SK-N-SH (cell line): Measurements from ENCODE around the gene ZNF91. TPM values are rescaled to one million over a fixed set of nuclear protein-coding genes. Genes with fewer than 3 reads are reported as not detected.

Experiments used
- CTCF ChIA-PET: fragments of 300-600, 350-600 bp; formaldehyde crosslinking; extraction: SDS; loops from one replicate; lab custom pipeline; 2021; lab: Yijun Ruan, JAX
- POLR2A ChIA-PET: fragments of 350-600 bp; sonication (Branson Sonifier 250); formaldehyde crosslinking; extraction: SDS; loops from one replicate; lab custom pipeline; 2020; ENCODE audit warnings: antibody characterized with exemption, inconsistent platforms; lab: Yijun Ruan, JAX
- DNase-seq: peaks from one replicate; pipeline ENCODE4 v3.0.0; 2012
- H2AFZ ChIP-seq: fragments of 200-600 bp; sonication (generic); 2 replicates; pipeline ENCODE4 v1.8.1; 2016; ENCODE audit warnings: antibody characterized with exemption, mild to moderate bottlenecking, low read depth
- H3F3A ChIP-seq: fragments of 200-600 bp; sonication (generic); replicated peaks from 2 replicates; pipeline ENCODE3; 2016; ENCODE audit warnings: antibody characterized with exemption, mild to moderate bottlenecking; ENCODE audit not compliant: insufficient read depth
- H3K27ac ChIP-seq, 2 experiments: fragments of 200-500 bp in 1 of 2; fragments of 200-600 bp in 1 of 2; sonication (Bioruptor generic) in 1 of 2; sonication (generic), shearing (Covaris generic) in 1 of 2; 2 replicates each; pipeline versions ENCODE4 v1.5.1 to v1.6.1; 2014 to 2016; ENCODE audit warnings: low read depth in 2 of 2, inconsistent platforms in 1 of 2, low read length in 1 of 2, mild to moderate bottlenecking in 1 of 2, mixed read lengths in 1 of 2
- H3K27me3 ChIP-seq: fragments of 200-600 bp; sonication (generic), shearing (Covaris generic); 2 replicates; pipeline ENCODE4 v1.6.1; 2016; ENCODE audit warnings: mixed run types; ENCODE audit not compliant: insufficient read depth
- H3K36me3 ChIP-seq, 2 experiments: fragments of 200-500 bp in 1 of 2; fragments of 200-600 bp in 1 of 2; sonication (Bioruptor generic) in 1 of 2; sonication (generic) in 1 of 2; replicated peaks in 1 of 2; 2 replicates each; pipeline versions ENCODE3 to v1.5.1; 2014 to 2016; ENCODE audit warnings: low read length in 1 of 2, mild to moderate bottlenecking in 1 of 2; ENCODE audit not compliant: insufficient read depth in 2 of 2, control insufficient read depth in 1 of 2
- H3K4me1 ChIP-seq, 2 experiments: fragments of 200-500 bp in 1 of 2; fragments of 200-600 bp in 1 of 2; sonication (Bioruptor generic) in 1 of 2; sonication (generic), shearing (Covaris generic) in 1 of 2; 2 replicates each; pipeline versions ENCODE4 v1.5.1 to v1.6.1; 2014 to 2016; ENCODE audit warnings: low read depth in 1 of 2, low read length in 1 of 2, mixed run types in 1 of 2; ENCODE audit not compliant: insufficient read depth in 2 of 2, control insufficient read depth in 1 of 2
- H3K4me2 ChIP-seq: fragments of 200-600 bp; sonication (generic), shearing (Covaris generic); 2 replicates; pipeline ENCODE4 v1.6.1; 2017; ENCODE audit warnings: mixed run types
- H3K4me3 ChIP-seq, 2 experiments: fragments of 200-500 bp in 1 of 2; fragments of 200-600 bp in 1 of 2; sonication (Bioruptor generic) in 1 of 2; sonication (generic), shearing (Covaris generic) in 1 of 2; 2 replicates each; pipeline versions ENCODE4 v1.5.1 to v1.8.1; 2014 to 2016; ENCODE audit warnings: low read depth in 2 of 2, inconsistent platforms in 1 of 2, low read length in 1 of 2, mild to moderate bottlenecking in 1 of 2, mixed read lengths in 1 of 2, moderate library complexity in 1 of 2
- H3K79me2 ChIP-seq: fragments of 200-600 bp; sonication (generic); 2 replicates; pipeline ENCODE4 v1.8.1; 2017; ENCODE audit warnings: mild to moderate bottlenecking; ENCODE audit not compliant: insufficient read depth
- H3K9ac ChIP-seq: fragments of 200-600 bp; sonication (generic); 2 replicates; pipeline ENCODE4 v1.6.1; 2017; ENCODE audit warnings: mixed run types
- H3K9me2 ChIP-seq: fragments of 200-600 bp; sonication (generic); 2 replicates; pipeline ENCODE4 v1.6.1; 2017; ENCODE audit warnings: mixed run types
- H3K9me3 ChIP-seq: fragments of 200-600 bp; sonication (generic); 2 replicates; pipeline ENCODE4 v1.6.1; 2017; ENCODE audit warnings: mixed run types, mild to moderate bottlenecking, moderate library complexity
- H4K20me1 ChIP-seq: fragments of 200-600 bp; sonication (generic); 2 replicates; pipeline ENCODE4 v1.6.1; 2017; ENCODE audit warnings: mild to moderate bottlenecking, mixed run types; ENCODE audit not compliant: insufficient read depth
- CHD2 ChIP-seq: fragments of 150-350 bp; IDR thresholded peaks from 2 replicates; pipeline ENCODE4 v1.6.1; 2018; ENCODE audit warnings: low read length; ENCODE audit not compliant: partially characterized antibody
- EP300 ChIP-seq, 2 experiments: IDR thresholded peaks; 2 replicates each; pipeline versions ENCODE4 v1.4.0 to v1.6.1; 2012; ENCODE audit warnings: borderline replicate concordance in 1 of 2, low read depth in 1 of 2, low read length in 1 of 2
- EZH2phosphoT487 ChIP-seq: fragments of 200-600 bp; sonication (generic); IDR thresholded peaks from 2 replicates; pipeline ENCODE4 v1.6.1; 2017; ENCODE audit warnings: low read depth, mixed run types, mild to moderate bottlenecking, antibody characterized with exemption, moderate library complexity, borderline replicate concordance
- GATA2 ChIP-seq: sonication (generic); formaldehyde crosslinking; IDR thresholded peaks from 2 replicates; pipeline ENCODE4 v1.5.0; 2020; ENCODE audit warnings: mild to moderate bottlenecking, missing genetic modification reagents
- JUND ChIP-seq: IDR thresholded peaks from 2 replicates; pipeline ENCODE4 v1.4.0; 2012
- MXI1 ChIP-seq: IDR thresholded peaks from 2 replicates; pipeline ENCODE4 v1.6.1; 2012; ENCODE audit warnings: mild to moderate bottlenecking, low read depth, low read length, improper control_type of control experiment
- NFIC ChIP-seq: IDR thresholded peaks from 2 replicates; pipeline ENCODE4 v1.4.0; 2012; ENCODE audit warnings: borderline replicate concordance
- NRF1 ChIP-seq: IDR thresholded peaks from 2 replicates; pipeline ENCODE4 v1.6.1; 2012; ENCODE audit warnings: low read depth, mild to moderate bottlenecking, low read length
- RAD21 ChIP-seq: IDR thresholded peaks from 2 replicates; pipeline ENCODE4 v1.6.1; 2012; ENCODE audit warnings: mild to moderate bottlenecking, low read length
- RCOR1 ChIP-seq: fragments of 150-350 bp; IDR thresholded peaks from 2 replicates; pipeline ENCODE4 v1.6.1; 2017; ENCODE audit warnings: antibody characterized with exemption, low read length
- SIN3A ChIP-seq: IDR thresholded peaks from 2 replicates; pipeline ENCODE4 v1.6.1; 2012; ENCODE audit warnings: low read depth, mild to moderate bottlenecking, low read length, moderate library complexity, borderline replicate concordance
- SMC3 ChIP-seq: IDR thresholded peaks from 2 replicates; pipeline ENCODE4 v1.6.1; 2012; ENCODE audit warnings: low read depth, low read length, improper control_type of control experiment
- TAF1 ChIP-seq: IDR thresholded peaks from 2 replicates; pipeline ENCODE4 v1.6.1; 2012; ENCODE audit warnings: low read depth, mild to moderate bottlenecking, low read length, moderate library complexity, borderline replicate concordance
- TCF12 ChIP-seq: IDR thresholded peaks from 2 replicates; pipeline ENCODE4 v1.4.0; 2012
- YY1 ChIP-seq: IDR thresholded peaks from 2 replicates; pipeline ENCODE4 v1.4.0; 2012; ENCODE audit warnings: low read depth, mild to moderate bottlenecking
- WGBS: methylation state at CpG from one replicate; pipeline ENCODE4 v1.1.6; 2017; ENCODE audit warnings: low lambda C conversion rate; 5-methylcytosine and 5-hydroxymethylcytosine counted together
- polyA plus RNA-seq, 3 experiments: library from polyadenylated mRNA; depleted of rRNA; stranded (reverse); fragments of >200 nt; gene quantifications; 2 replicates each; pipeline ENCODE4 v1.2.3, GENCODE V29; 2012
- TF ChIP-seq, protein P1 (sequence below): IDR thresholded peaks from 2 replicates; pipeline ENCODE4 v1.4.0; 2012; ENCODE audit warnings: low read depth, borderline replicate concordance
- TF ChIP-seq, protein P2 (sequence below): fragments of 150-350 bp; IDR thresholded peaks from 2 replicates; pipeline ENCODE4 v1.6.1; 2016; ENCODE audit warnings: mild to moderate bottlenecking, low read depth, low read length
- TF ChIP-seq, protein P3 (sequence below): IDR thresholded peaks from 2 replicates; pipeline ENCODE4 v1.4.0; 2012; ENCODE audit warnings: low read depth

ZNF91 gene
- polyA plus RNA-seq, 1 of the 3 experiments (the other 2 are of a cell fraction), result 11.8 TPM

DNA sequence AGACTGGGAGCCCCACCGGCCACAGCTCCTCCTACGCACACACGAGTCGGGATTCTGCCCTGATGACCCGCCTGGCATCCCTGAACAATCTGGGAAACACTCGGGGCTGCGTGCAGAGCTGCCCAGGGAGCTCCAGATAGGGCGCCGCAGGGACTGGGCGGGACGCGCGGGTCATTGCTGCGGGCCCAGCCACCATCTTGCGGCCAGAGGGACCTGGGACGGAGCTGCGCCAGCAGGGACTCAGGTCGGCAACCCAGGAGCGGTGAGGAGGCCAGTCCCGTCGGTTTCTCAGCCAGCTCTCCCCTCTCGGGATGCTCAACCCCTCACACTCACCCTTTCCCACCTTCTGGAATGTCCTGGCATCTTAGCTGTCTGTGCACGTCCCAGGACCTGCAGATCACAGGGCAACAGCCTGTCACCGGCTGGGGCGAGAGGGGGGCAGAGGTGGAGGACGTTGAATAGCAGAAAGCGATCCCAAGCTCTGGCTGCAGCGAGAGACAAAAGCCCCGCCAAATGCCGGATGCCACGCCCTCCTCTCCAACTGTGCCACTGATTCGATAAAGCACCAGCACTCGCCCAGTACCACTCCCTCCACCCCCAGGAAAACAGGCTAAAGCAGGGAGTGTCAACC, 20.4 kb upstream of the ZNF91 start:
- POLR2A ChIA-PET, result interaction anchor here (0.6 to 1.8 kb wide), 8 partner anchors 20 to 618 kb away, joined by 3 to 21 read pairs (median 5); partner anchors contain the start of genes ZNF675, ZNF681, ZNF730 and ZNF91
- peak overlapping the region; percentile 87 for H3K4me2 ChIP-seq
- WGBS, result 3% methylated on average over 6 of the region's 33 CpGs

DNA sequence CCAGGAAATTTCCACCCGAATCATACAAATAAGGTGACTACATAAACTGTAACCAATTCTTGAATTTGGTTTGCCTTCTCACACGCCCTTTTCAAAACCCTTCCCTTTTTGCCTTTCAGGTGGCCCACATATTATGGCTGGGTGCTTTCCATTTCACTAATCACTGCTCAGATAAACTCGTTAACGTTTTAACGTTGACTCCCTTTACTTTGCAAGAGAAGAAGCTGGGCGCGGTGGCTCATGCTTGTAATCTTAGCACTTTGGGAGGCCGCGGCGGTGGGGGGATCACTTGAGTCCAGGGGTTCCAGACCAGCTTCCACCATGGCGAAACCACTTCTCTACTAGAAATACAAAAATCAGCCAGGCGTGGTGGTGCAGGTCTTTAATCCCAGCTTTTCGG, 19.8 kb upstream of the ZNF91 start:
- TF ChIP-seq, protein P1, sequence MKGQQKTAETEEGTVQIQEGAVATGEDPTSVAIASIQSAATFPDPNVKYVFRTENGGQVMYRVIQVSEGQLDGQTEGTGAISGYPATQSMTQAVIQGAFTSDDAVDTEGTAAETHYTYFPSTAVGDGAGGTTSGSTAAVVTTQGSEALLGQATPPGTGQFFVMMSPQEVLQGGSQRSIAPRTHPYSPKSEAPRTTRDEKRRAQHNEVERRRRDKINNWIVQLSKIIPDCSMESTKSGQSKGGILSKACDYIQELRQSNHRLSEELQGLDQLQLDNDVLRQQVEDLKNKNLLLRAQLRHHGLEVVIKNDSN, result no peak
- WGBS, result 12% methylated on average over 13 of the region's 13 CpGs
- Histone ChIP-seq H2AFZ (peak overlapping the region; percentile 90), H3K4me1 (no peaks in the 10 kb centered on the region), H3K79me2 (no peaks in the 10 kb centered on the region), H3K4me3 (peak overlapping the region; percentile 58 to 74), H3K27ac (peak overlapping the region in 1 of 2 experiments; percentile 43; a peak in 1 of 4 replicates), H3K4me2 (peak overlapping the region; percentile 87), H3K9ac (peak overlapping the region; percentile 58; the same call in 1 of the 2 replicates), H4K20me1 (no peaks in the 10 kb centered on the region), H3K27me3 (no peaks in the 10 kb centered on the region), H3F3A (no peaks in the 10 kb centered on the region), H3K9me3 (no peaks in the 10 kb centered on the region), H3K36me3 (no peaks in the 10 kb centered on the region), H3K9me2 (no peaks in the 10 kb centered on the region)
- no peak for DNase-seq
- ChIA-PET POLR2A (interaction anchor here (0.6 to 1.8 kb wide), 7 partner anchors 20 to 619 kb away, joined by 3 to 21 read pairs (median 5); partner anchors contain the start of genes ZNF675, ZNF681, ZNF730 and ZNF91), CTCF (interaction anchor here (0.6 to 1.0 kb wide), 2 partner anchors 11 to 20 kb away, joined by 3 read pairs; partner anchors contain the start of gene ZNF91)

More for the DNA sequence above, 20.4 kb upstream of the ZNF91 start:
- Histone ChIP-seq H3F3A (no peaks in the 10 kb centered on the region), H3K27me3 (no peaks in the 10 kb centered on the region), H3K9ac (peak overlapping the region; percentile 58; the same call in 1 of the 2 replicates), H2AFZ (peak overlapping the region; percentile 90), H3K36me3 (no peaks in the 10 kb centered on the region), H4K20me1 (no peaks in the 10 kb centered on the region), H3K4me1 (no peaks in the 10 kb centered on the region), H3K9me3 (no peaks in the 10 kb centered on the region), H3K4me3 (peak overlapping the region; percentile 58 to 74), H3K27ac (peak overlapping the region in 1 of 2 experiments; percentile 43; a peak in 1 of 4 replicates), H3K9me2 (no peaks in the 10 kb centered on the region), H3K79me2 (no peaks in the 10 kb centered on the region)
- DNase-seq, result peak; percentile 86
- TF ChIP-seq EZH2phosphoT487 (no peak), TCF12 (no peak), NFIC (no peak), RCOR1 (no peak), TAF1 (no peak), SMC3 (no peak), YY1 (peak; percentile 59; the same call in 1 of the 2 replicates), NRF1 (0 out of 2 replicates have a peak, but pooled peaks have one; percentile 11), MXI1 (peak; percentile 89; the same call in 1 of the 2 replicates), EP300 (IDR thresholded peaks at IDR 0.05; ENCODE audit: borderline replicate concordance in 1 of 2, low read depth in 1 of 2, low read length in 1 of 2) (no peak), GATA2 (CRISPR knock-in tag) (no peak), SIN3A (peak; percentile 95), RAD21 (no peak; the same call in 1 of the 2 replicates), JUND (no peak), CHD2 (no peak)
- TF ChIP-seq, protein P1, result no peak
- TF ChIP-seq, protein P2, sequence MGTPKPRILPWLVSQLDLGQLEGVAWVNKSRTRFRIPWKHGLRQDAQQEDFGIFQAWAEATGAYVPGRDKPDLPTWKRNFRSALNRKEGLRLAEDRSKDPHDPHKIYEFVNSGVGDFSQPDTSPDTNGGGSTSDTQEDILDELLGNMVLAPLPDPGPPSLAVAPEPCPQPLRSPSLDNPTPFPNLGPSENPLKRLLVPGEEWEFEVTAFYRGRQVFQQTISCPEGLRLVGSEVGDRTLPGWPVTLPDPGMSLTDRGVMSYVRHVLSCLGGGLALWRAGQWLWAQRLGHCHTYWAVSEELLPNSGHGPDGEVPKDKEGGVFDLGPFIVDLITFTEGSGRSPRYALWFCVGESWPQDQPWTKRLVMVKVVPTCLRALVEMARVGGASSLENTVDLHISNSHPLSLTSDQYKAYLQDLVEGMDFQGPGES, result no peak
- TF ChIP-seq, protein P3, sequence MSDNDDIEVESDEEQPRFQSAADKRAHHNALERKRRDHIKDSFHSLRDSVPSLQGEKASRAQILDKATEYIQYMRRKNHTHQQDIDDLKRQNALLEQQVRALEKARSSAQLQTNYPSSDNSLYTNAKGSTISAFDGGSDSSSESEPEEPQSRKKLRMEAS, result 0 out of 2 replicates have a peak, but pooled peaks have one; percentile 48
- CTCF ChIA-PET, result interaction anchor here (1.0 kb wide), 2 partner anchors 12 to 20 kb away, joined by 3 read pairs; partner anchors contain the start of gene ZNF91
